DMS79 (cell line): ENCODE results near the gene PTPRE.

ENCODE experiments used
- DNase-seq: peaks from one replicate; lab custom pipeline; 2025; lab: John Stamatoyannopoulos, UW

The PTPRE gene

GRCh38 chr10:128061306-128062300, 154.7 kb downstream of the PTPRE start:
- no peak for DNase-seq

GRCh38 chr10:128062331-128062880, 155.5 kb downstream of the PTPRE start:
- no peak for DNase-seq

- DNase-seq: no peak
Measured at GRCh38 chr10:128062881-128063563, 156.1 kb downstream of the PTPRE start.

- no peak for DNase-seq
Measured at GRCh38 chr10:128063736-128064107, 156.8 kb downstream of the PTPRE start.

GRCh38 chr10:128064108-128064969, 157.4 kb downstream of the PTPRE start:
- DNase-seq: no peak

- no peak for DNase-seq
Measured at GRCh38 chr10:128064970-128065580, 158.2 kb downstream of the PTPRE start.

- no peak for DNase-seq
Measured at GRCh38 chr10:128065881-128066534, 159.1 kb downstream of the PTPRE start.

GRCh38 chr10:128066870-128067382, 160.0 kb downstream of the PTPRE start:
- DNase-seq: no peak

GRCh38 chr10:128067691-128068397, 160.9 kb downstream of the PTPRE start:
- DNase-seq: no peak

- DNase-seq: no peak
Measured at GRCh38 chr10:128068398-128069285, 161.7 kb downstream of the PTPRE start.

- DNase-seq: no peak
Measured at GRCh38 chr10:128069351-128070051, 162.6 kb downstream of the PTPRE start.

- DNase-seq: no peak
Measured at GRCh38 chr10:128070161-128070560, 163.3 kb downstream of the PTPRE start.

GRCh38 chr10:128070721-128071416, 164.0 kb downstream of the PTPRE start:
- no peak for DNase-seq

GRCh38 chr10:128071417-128071782, 164.5 kb downstream of the PTPRE start:
- DNase-seq: no peak

GRCh38 chr10:128072046-128072445, 165.1 kb downstream of the PTPRE start:
- DNase-seq: no peak

GRCh38 chr10:128072941-128073645, 166.2 kb downstream of the PTPRE start:
- DNase-seq: no peak

- no peak for DNase-seq
Measured at GRCh38 chr10:128073890-128074289, 167.0 kb downstream of the PTPRE start.
